IPS-15b (cell line): Measurements from ENCODE around the gene ELMOD3.
A peak's percentile ranks its signal among the peaks of the same experiment; 100 is the strongest.

Source experiments
- H3K27me3 ChIP-seq: one replicate; pipeline ENCODE4 v1.6.1; 2013; ENCODE audit warnings: low read length; ENCODE audit not compliant: control insufficient read depth, insufficient read depth
- H3K36me3 ChIP-seq: one replicate; pipeline ENCODE4 v1.6.1; 2013; ENCODE audit warnings: low read length; ENCODE audit not compliant: control insufficient read depth, insufficient read depth
- H3K4me1 ChIP-seq: one replicate; pipeline ENCODE4 v1.6.1; 2013; ENCODE audit warnings: mild to moderate bottlenecking, low read length; ENCODE audit not compliant: control insufficient read depth, insufficient read depth
- H3K4me3 ChIP-seq: one replicate; pipeline ENCODE4 v1.5.1; 2013; ENCODE audit warnings: low read depth, low read length
- H3K9ac ChIP-seq: one replicate; pipeline ENCODE4 v1.6.1; 2013; ENCODE audit warnings: low read depth, mild to moderate bottlenecking, low read length
- H3K9me3 ChIP-seq: one replicate; pipeline ENCODE4 v1.6.1; 2013; ENCODE audit warnings: mild to moderate bottlenecking, low read length; ENCODE audit not compliant: control insufficient read depth, insufficient read depth

Gene ELMOD3

GRCh38 chr2:85398426-85399182 is 44.0 kb downstream of the ELMOD3 start:
- Histone ChIP-seq H3K36me3 (peaks cover 49% of the 10 kb centered on the region), H3K4me1 (no peaks in the 10 kb centered on the region)

DNA sequence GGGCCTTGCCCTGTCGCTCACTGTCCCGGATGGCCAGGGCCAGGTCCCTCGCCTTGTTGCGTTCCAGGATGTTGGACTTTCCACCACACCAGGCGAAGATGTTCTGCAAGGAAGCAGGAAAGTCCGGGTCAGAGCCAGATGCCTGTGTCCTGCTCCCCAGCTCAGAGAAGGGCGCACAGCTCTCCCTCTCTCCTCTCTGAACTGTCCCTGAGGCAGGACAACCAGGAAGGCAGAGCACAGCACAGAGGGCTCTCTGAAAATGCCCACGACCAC is 44.5 kb downstream of the ELMOD3 start:
- no peaks in the 10 kb centered on the region for H3K9me3 ChIP-seq
- H3K27me3 ChIP-seq = no peaks in the 10 kb centered on the region
- H3K36me3 ChIP-seq = peaks cover 48% of the 10 kb centered on the region
- H3K4me3 ChIP-seq = no peak overlapping the region
- no peak overlapping the region for H3K9ac ChIP-seq
- H3K4me1 ChIP-seq = no peaks in the 10 kb centered on the region

More at GRCh38 chr2:85398426-85399182, 44.0 kb downstream of the ELMOD3 start:
- H3K9ac ChIP-seq = no peak overlapping the region
- H3K9me3 ChIP-seq = no peaks in the 10 kb centered on the region
- H3K27me3 ChIP-seq = no peaks in the 10 kb centered on the region
- H3K4me3 ChIP-seq = no peak overlapping the region

DNA sequence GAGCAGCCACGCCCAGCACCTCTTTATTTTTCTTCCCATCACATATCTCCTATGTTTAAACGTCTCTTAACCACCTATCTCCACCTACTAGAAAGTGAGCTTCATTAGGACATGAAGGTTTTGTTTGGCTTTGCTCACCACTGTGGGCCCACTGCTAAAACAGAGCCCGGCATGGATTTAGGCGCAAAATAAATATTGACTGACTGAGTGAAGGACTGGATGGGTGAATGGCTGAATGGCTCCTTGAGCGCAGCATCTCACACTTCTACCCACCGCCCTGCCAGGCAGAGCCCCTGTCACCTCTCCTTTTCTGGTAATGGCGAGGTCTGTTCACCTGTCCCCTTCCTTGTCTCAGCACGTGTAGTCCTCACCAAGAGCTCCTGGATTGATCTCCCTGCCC is 45.5 kb downstream of the ELMOD3 start:
- Histone ChIP-seq H3K9me3 (no peaks in the 10 kb centered on the region), H3K36me3 (peaks cover 41% of the 10 kb centered on the region), H3K4me3 (no peak overlapping the region), H3K9ac (no peak overlapping the region), H3K27me3 (no peaks in the 10 kb centered on the region), H3K4me1 (peaks cover under 1% of the 10 kb centered on the region)

- Histone ChIP-seq H3K9ac (no peak overlapping the region), H3K4me1 (peaks cover 6% of the 10 kb centered on the region), H3K9me3 (no peaks in the 10 kb centered on the region), H3K4me3 (no peak overlapping the region), H3K27me3 (no peaks in the 10 kb centered on the region), H3K36me3 (peaks cover 37% of the 10 kb centered on the region)
Observed at GRCh38 chr2:85400541-85401463, 46.2 kb downstream of the ELMOD3 start.

DNA sequence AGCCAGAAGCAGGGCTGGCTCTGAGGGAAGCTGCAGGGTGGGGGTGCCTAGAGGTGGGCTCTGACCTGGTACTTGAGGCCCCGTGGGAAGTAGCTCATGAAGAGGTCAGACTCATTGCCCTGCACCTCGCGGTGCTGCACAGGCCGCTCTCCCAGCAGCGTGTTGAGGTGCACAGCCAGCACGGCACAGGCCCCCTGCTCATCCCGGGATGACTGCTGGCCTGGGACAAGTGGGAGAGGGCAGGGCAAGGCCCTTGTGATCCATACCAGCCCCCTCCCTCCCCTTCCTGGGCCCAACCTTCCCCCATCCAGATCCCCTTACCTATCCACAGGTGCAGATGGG is 46.9 kb downstream of the ELMOD3 start:
- Histone ChIP-seq H3K4me3 (no peak overlapping the region), H3K9me3 (no peaks in the 10 kb centered on the region), H3K36me3 (peaks cover 35% of the 10 kb centered on the region), H3K27me3 (no peaks in the 10 kb centered on the region), H3K9ac (no peak overlapping the region), H3K4me1 (peaks cover 6% of the 10 kb centered on the region)

- Histone ChIP-seq H3K4me1 (peaks cover 6% of the 10 kb centered on the region), H3K27me3 (no peaks in the 10 kb centered on the region), H3K4me3 (no peak overlapping the region), H3K36me3 (peaks cover 31% of the 10 kb centered on the region), H3K9ac (no peak overlapping the region), H3K9me3 (no peaks in the 10 kb centered on the region)
Observed at GRCh38 chr2:85401844-85402243, 47.3 kb downstream of the ELMOD3 start.

GRCh38 chr2:85405201-85406059 is 50.9 kb downstream of the ELMOD3 start:
- Histone ChIP-seq H3K9ac (no peak overlapping the region), H3K27me3 (no peaks in the 10 kb centered on the region), H3K9me3 (no peaks in the 10 kb centered on the region), H3K36me3 (peaks cover 13% of the 10 kb centered on the region), H3K4me3 (no peak overlapping the region), H3K4me1 (peaks cover 22% of the 10 kb centered on the region)

GRCh38 chr2:85409845-85410583 is 55.4 kb downstream of the ELMOD3 start, which contains the start of gene CAPG:
CAPG (minus strand) TSS chr2:85410366; CDS start chr2:85402145, 8,221 bp downstream.
- Histone ChIP-seq H3K9ac (peak within 1 kb of the TSS; percentile 24), H3K4me3 (peak within 1 kb of the TSS; percentile 22), H3K9me3 (no peaks in the 10 kb centered on the region), H3K36me3 (no peaks in the 10 kb centered on the region), H3K4me1 (peaks cover 26% of the 10 kb centered on the region), H3K27me3 (peaks cover 2% of the 10 kb centered on the region)

- no peaks in the 10 kb centered on the region for H3K9me3 ChIP-seq
- no peak overlapping the region for H3K9ac ChIP-seq
- H3K27me3 ChIP-seq = peaks cover 2% of the 10 kb centered on the region
- peaks cover 21% of the 10 kb centered on the region for H3K4me1 ChIP-seq
- no peaks in the 10 kb centered on the region for H3K36me3 ChIP-seq
- no peak overlapping the region for H3K4me3 ChIP-seq
Observed at GRCh38 chr2:85410584-85411404, 56.2 kb downstream of the ELMOD3 start.

DNA sequence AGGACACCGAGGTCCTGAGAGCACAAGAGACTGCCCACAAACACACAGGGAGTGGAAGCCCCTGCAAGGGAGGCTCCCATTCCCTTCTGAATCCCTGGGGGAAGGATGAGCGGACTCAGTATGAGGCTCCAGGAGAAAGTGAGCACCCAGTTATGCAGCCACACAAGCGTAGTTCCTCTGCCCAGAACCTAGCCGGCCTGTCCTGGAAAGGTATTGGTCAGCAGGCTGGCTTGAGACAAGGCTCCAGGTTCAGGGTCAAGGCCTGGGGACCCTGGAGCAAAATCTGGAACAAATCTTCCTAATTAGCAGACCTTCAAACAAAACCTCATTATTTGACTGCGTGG is 56.8 kb downstream of the ELMOD3 start:
- H3K36me3 ChIP-seq = no peaks in the 10 kb centered on the region
- H3K27me3 ChIP-seq = peaks cover 2% of the 10 kb centered on the region
- no peak overlapping the region for H3K4me3 ChIP-seq
- H3K9me3 ChIP-seq = no peaks in the 10 kb centered on the region
- H3K4me1 ChIP-seq = peaks cover 21% of the 10 kb centered on the region
- H3K9ac ChIP-seq = no peak overlapping the region
